HepG2 (cell line): ENCODE data around the gene SLC7A4. TPM values are rescaled to one million over a fixed set of nuclear protein-coding genes. Genes with fewer than 3 reads are reported as not detected.
A peak's percentile ranks its signal among the peaks of the same experiment; 100 is the strongest.

ENCODE experiments used
- ATF1 ChIP-seq: IDR thresholded peaks from 2 replicates; pipeline ENCODE4 v1.6.1; 2016; ENCODE audit warnings: mild to moderate bottlenecking, control low read depth
- CC2D1A ChIP-seq: sonication (generic); formaldehyde crosslinking; IDR thresholded peaks from 2 replicates; pipeline ENCODE4 v1.8.1; 2023; ENCODE audit warnings: mild to moderate bottlenecking, missing genetic modification reagents
- CCAR2 ChIP-seq: fragments of 200-400 bp; formaldehyde crosslinking; optimal IDR thresholded peaks from 2 replicates; pipeline ENCODE3; 2018; ENCODE audit warnings: low read depth, mild to moderate bottlenecking, low read length, moderate library complexity
- FOXK1 ChIP-seq: sonication (generic); formaldehyde crosslinking; IDR thresholded peaks from 2 replicates; pipeline ENCODE4 v1.4.0; 2020; ENCODE audit warnings: low read depth, missing genetic modification reagents, borderline replicate concordance
- FOXK2 ChIP-seq: fragments of 450-650 bp; IDR thresholded peaks from 2 replicates; pipeline ENCODE4 v1.6.1; 2016
- HDAC2 ChIP-seq: sonication (generic); formaldehyde crosslinking; IDR thresholded peaks from 2 replicates; pipeline ENCODE4 v1.4.0; 2020; ENCODE audit warnings: missing genetic modification reagents
- KAT7 ChIP-seq: IDR thresholded peaks from 2 replicates; pipeline ENCODE4 v1.6.1; 2018; ENCODE audit warnings: borderline replicate concordance, missing compliant biosample characterization
- KLF12 ChIP-seq: sonication (generic); formaldehyde crosslinking; IDR thresholded peaks from 2 replicates; pipeline ENCODE4 v1.4.0; 2020; ENCODE audit warnings: missing genetic modification reagents, borderline replicate concordance
- MBNL3 ChIP-seq: fragments of 250-450 bp; sonication (Bioruptor Pico); conservative IDR thresholded peaks from 2 replicates; pipeline ENCODE4 v1.8.0; 2022; ENCODE audit warnings: mild to moderate bottlenecking, inconsistent platforms
- NFE2L2 ChIP-seq: fragments of 150-350 bp; IDR thresholded peaks from 2 replicates; pipeline ENCODE4 v1.6.1; 2014; ENCODE audit warnings: low read length
- NFIB ChIP-seq: sonication (generic); formaldehyde crosslinking; IDR thresholded peaks from 2 replicates; pipeline ENCODE4 v1.9.0; 2021; ENCODE audit warnings: missing genetic modification reagents, mild to moderate bottlenecking, borderline replicate concordance
- SOX6 ChIP-seq, 2 experiments: fragments of 450-650 bp in 1 of 2; sonication (generic) in 1 of 2; formaldehyde crosslinking in 1 of 2; IDR thresholded peaks; 2 replicates each; pipeline versions ENCODE4 v1.4.0 to v1.6.1; 2017 to 2020; ENCODE audit warnings: antibody characterized with exemption in 1 of 2, mild to moderate bottlenecking in 1 of 2, missing genetic modification reagents in 1 of 2
- TAF1 ChIP-seq: sonication (generic); formaldehyde crosslinking; IDR thresholded peaks from 2 replicates; pipeline ENCODE4 v1.4.0; 2020; ENCODE audit warnings: missing genetic modification reagents
- TP53 ChIP-seq: sonication (generic); formaldehyde crosslinking; conservative IDR thresholded peaks from 2 replicates; pipeline ENCODE4 v1.4.0; 2020; ENCODE audit warnings: missing genetic modification reagents
- U2AF1 ChIP-seq: fragments of 200-400 bp; formaldehyde crosslinking; optimal IDR thresholded peaks from 2 replicates; pipeline ENCODE3; 2017; ENCODE audit warnings: mild to moderate bottlenecking, low read depth, low read length
- ZBTB49 ChIP-seq: sonication (generic); formaldehyde crosslinking; IDR thresholded peaks from 2 replicates; pipeline ENCODE4 v1.4.0; 2020; ENCODE audit warnings: missing genetic modification reagents, borderline replicate concordance
- ZFAT ChIP-seq: sonication (generic); formaldehyde crosslinking; conservative IDR thresholded peaks from 2 replicates; pipeline ENCODE4 v1.8.1; 2023; ENCODE audit warnings: missing genetic modification reagents, inconsistent platforms
- ZFP90 ChIP-seq: sonication (generic); formaldehyde crosslinking; IDR thresholded peaks from 2 replicates; pipeline ENCODE4 v1.8.0; 2022; ENCODE audit warnings: missing genetic modification reagents, mild to moderate bottlenecking, inconsistent platforms, borderline replicate concordance
- ZNF225 ChIP-seq: sonication (generic); formaldehyde crosslinking; IDR thresholded peaks from 2 replicates; pipeline ENCODE4 v1.4.0; 2020; ENCODE audit warnings: mild to moderate bottlenecking, missing genetic modification reagents
- ZNF253 ChIP-seq: sonication (generic); formaldehyde crosslinking; IDR thresholded peaks from 2 replicates; pipeline ENCODE4 v1.8.0; 2022; ENCODE audit warnings: mild to moderate bottlenecking, missing genetic modification reagents, borderline replicate concordance
- ZNF354B ChIP-seq: sonication (generic); formaldehyde crosslinking; IDR thresholded peaks from 2 replicates; pipeline ENCODE4 v1.8.0; 2022; ENCODE audit warnings: mild to moderate bottlenecking, missing genetic modification reagents
- ZNF549 ChIP-seq: sonication (generic); formaldehyde crosslinking; IDR thresholded peaks from 2 replicates; pipeline ENCODE4 v1.5.0; 2020; ENCODE audit warnings: missing genetic modification reagents
- ZNF570 ChIP-seq: sonication (generic); formaldehyde crosslinking; IDR thresholded peaks from 2 replicates; pipeline ENCODE4 v1.4.0; 2020; ENCODE audit warnings: mild to moderate bottlenecking, missing genetic modification reagents, borderline replicate concordance
- ZNF616 ChIP-seq: sonication (generic); formaldehyde crosslinking; IDR thresholded peaks from 2 replicates; pipeline ENCODE4 v1.5.0; 2020; ENCODE audit warnings: low read depth, mild to moderate bottlenecking, missing genetic modification reagents
- ZNF691 ChIP-seq: sonication (generic); formaldehyde crosslinking; IDR thresholded peaks from 2 replicates; pipeline ENCODE4 v1.4.0; 2020; ENCODE audit warnings: missing genetic modification reagents, low read depth, mild to moderate bottlenecking, borderline replicate concordance
- ZNF816 ChIP-seq: sonication (generic); formaldehyde crosslinking; IDR thresholded peaks from 2 replicates; pipeline ENCODE4 v1.8.0; 2022; ENCODE audit warnings: missing genetic modification reagents, mild to moderate bottlenecking, borderline replicate concordance
- polyA plus RNA-seq, 8 experiments: library from polyadenylated mRNA; depleted of rRNA in 3 of 8; stranded (reverse) in 7 of 8; unstranded in 1 of 8; fragments of >200 nt; fragmentation: Illumina TruSeq in 4 of 8; extraction: Trizol in 4 of 8; gene quantifications; 2 replicates each; pipeline versions ENCODE4 v1.2.1 to v1.2.3, GENCODE V29; 2011 to 2016; ENCODE audit warnings: low read depth in 4 of 8, missing spikeins in 1 of 8, mixed read lengths in 1 of 8; ENCODE audit not compliant: insufficient read depth in 1 of 8
- total RNA-seq, 5 experiments: library from RNA; depleted of rRNA; stranded (reverse); fragments of >200 nt; fragmentation: Illumina TruSeq; extraction: Trizol; gene quantifications; 2 replicates each; pipeline ENCODE4 v1.2.3, GENCODE V29; 2016; ENCODE audit warnings: low read depth in 1 of 5
- TF ChIP-seq, protein P1 (sequence below): IDR thresholded peaks from 2 replicates; pipeline ENCODE4 v1.6.1; 2016

SLC7A4 gene
- total and polyA plus RNA-seq, 2 of the 13 experiments (the other 11 are each of a cell fraction or from before 2014, with no cell fraction given) = not detected

DNA sequence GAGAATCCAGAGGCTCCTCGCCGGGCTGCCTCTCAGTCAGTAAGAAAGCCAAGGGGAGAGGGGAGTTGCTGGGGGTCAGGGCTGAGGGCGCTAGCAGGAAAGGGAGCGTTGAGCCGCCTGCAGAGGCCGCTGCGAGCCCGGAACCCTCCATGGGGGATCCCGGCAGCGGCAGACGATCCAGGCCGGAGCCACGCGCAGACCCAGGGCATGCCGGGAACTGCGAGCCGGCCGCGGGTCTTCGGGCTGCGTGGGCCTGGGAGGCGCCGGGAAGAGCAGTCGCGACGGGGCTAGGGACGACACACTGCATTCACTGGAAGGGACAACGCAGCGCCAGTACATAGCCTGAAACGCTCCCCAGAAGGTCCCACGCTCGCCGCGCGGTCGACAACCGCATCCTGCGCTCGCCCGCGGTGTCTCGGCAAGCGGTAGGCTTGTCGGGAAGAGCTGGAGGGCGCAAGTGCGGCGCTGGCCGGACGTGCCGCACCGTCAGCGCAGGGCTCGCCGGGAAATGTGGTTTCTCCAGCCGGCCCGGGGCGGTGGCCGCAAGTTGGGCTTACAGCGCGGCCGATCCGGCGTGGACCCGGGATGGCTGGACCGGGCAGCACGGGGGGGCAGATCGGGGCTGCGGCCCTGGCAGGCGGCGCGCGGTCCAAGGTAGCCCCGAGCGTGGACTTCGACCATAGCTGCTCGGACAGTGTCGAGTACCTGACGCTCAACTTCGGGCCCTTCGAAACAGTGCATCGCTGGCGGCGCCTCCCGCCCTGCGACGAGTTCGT, 50.4 kb downstream of the SLC7A4 start, which contains the start of gene LZTR1 (continued):
- no peak for TF ChIP-seq SOX6 (IDR thresholded peaks at IDR 0.05)
- TF ChIP-seq SOX6 (CRISPR knock-in tag; IDR thresholded peaks at IDR 0.05) = peak; percentile 78
- peak; percentile 41; the same call in 1 of the 2 replicates for TF ChIP-seq ZNF253 (CRISPR knock-in tag)
- TF ChIP-seq KAT7 (CRISPR knock-in tag) = peak; percentile 82; the same call in 1 of the 2 replicates
- TF ChIP-seq ZNF570 (CRISPR knock-in tag) = no peak; the same call in 1 of the 2 replicates
- peak; percentile 63; the same call in 1 of the 2 replicates for TF ChIP-seq ZNF354B
- peak; percentile 62; the same call in 1 of the 2 replicates for TF ChIP-seq ZNF816
- no peak for TF ChIP-seq CC2D1A (CRISPR knock-in tag)
- TF ChIP-seq ZBTB49 = 0 out of 2 replicates have a peak, but pooled peaks have one; percentile 61
- TF ChIP-seq FOXK2 = no peak
- TF ChIP-seq ZNF616 (CRISPR knock-in tag) = peak; percentile 75; the same call in 1 of the 2 replicates
- peak; percentile 95 for TF ChIP-seq TAF1
- TF ChIP-seq CCAR2 = no peak
- TF ChIP-seq ZFAT (CRISPR knock-in tag) = peak; percentile 80; the same call in 1 of the 2 replicates
- TF ChIP-seq, protein P1, sequence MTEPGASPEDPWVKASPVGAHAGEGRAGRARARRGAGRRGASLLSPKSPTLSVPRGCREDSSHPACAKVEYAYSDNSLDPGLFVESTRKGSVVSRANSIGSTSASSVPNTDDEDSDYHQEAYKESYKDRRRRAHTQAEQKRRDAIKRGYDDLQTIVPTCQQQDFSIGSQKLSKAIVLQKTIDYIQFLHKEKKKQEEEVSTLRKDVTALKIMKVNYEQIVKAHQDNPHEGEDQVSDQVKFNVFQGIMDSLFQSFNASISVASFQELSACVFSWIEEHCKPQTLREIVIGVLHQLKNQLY = 0 out of 2 replicates have a peak, but pooled peaks have one; percentile 13
- TF ChIP-seq KLF12 (CRISPR knock-in tag) = peak; percentile 90
- peak; percentile 74 for TF ChIP-seq HDAC2 (CRISPR knock-in tag)
- 0 out of 2 replicates have a peak, but pooled peaks have one; percentile 78 for TF ChIP-seq ZNF549 (CRISPR knock-in tag)
- no peak for TF ChIP-seq MBNL3
- TF ChIP-seq NFE2L2 = no peak
- TF ChIP-seq U2AF1 = peak; percentile 78
- TF ChIP-seq NFIB (CRISPR knock-in tag) = no peak
- no peak; the same call in 1 of the 2 replicates for TF ChIP-seq ZNF691 (CRISPR knock-in tag)
- TF ChIP-seq FOXK1 = 0 out of 2 replicates have a peak, but pooled peaks have one; percentile 13
- TF ChIP-seq TP53 (CRISPR knock-in tag) = peak; percentile 88; the same call in 1 of the 2 replicates
- TF ChIP-seq ZNF225 (CRISPR knock-in tag) = peak; percentile 61; the same call in 1 of the 2 replicates
- TF ChIP-seq ZFP90 (CRISPR knock-in tag) = peak; percentile 96; the same call in 1 of the 2 replicates
- TF ChIP-seq ATF1 (CRISPR knock-in tag) = no peak
